HepG2 (cell line): Measurements from ENCODE around the gene RIPK3. TPM values are rescaled to one million over a fixed set of nuclear protein-coding genes. Genes with fewer than 3 reads are reported as not detected.

Experiments used
- DMTF1 ChIP-seq: sonication (generic); formaldehyde crosslinking; IDR thresholded peaks from 2 replicates; pipeline ENCODE4 v1.4.0; 2020; ENCODE audit warnings: mild to moderate bottlenecking, missing genetic modification reagents
- EED ChIP-seq: sonication (generic); formaldehyde crosslinking; IDR thresholded peaks from 2 replicates; pipeline ENCODE4 v1.5.0; 2020; ENCODE audit warnings: mild to moderate bottlenecking, missing genetic modification reagents
- ISL2 ChIP-seq: sonication (generic); formaldehyde crosslinking; IDR thresholded peaks from 2 replicates; pipeline ENCODE4 v1.5.0; 2020; ENCODE audit warnings: missing genetic modification reagents
- POLR2AphosphoS5 ChIP-seq: IDR thresholded peaks from 2 replicates; pipeline ENCODE4 v1.6.1; 2012; ENCODE audit warnings: low read depth, low read length
- RELA ChIP-seq: sonication (generic); formaldehyde crosslinking; IDR thresholded peaks from 2 replicates; pipeline ENCODE4 v1.4.0; 2020; ENCODE audit warnings: missing genetic modification reagents
- RFX3 ChIP-seq: IDR thresholded peaks from 2 replicates; pipeline ENCODE4 v1.6.1; 2016; ENCODE audit warnings: missing biosample characterization, missing genetic modification reagents
- THRA ChIP-seq: sonication (generic); formaldehyde crosslinking; IDR thresholded peaks from 2 replicates; pipeline ENCODE4 v1.4.0; 2020; ENCODE audit warnings: missing genetic modification reagents, borderline replicate concordance
- TMF1 ChIP-seq: sonication (generic); formaldehyde crosslinking; IDR thresholded peaks from 2 replicates; pipeline ENCODE4 v1.8.1; 2022; ENCODE audit warnings: low read depth, missing genetic modification reagents
- ZBTB21 ChIP-seq: sonication (generic); formaldehyde crosslinking; IDR thresholded peaks from 2 replicates; pipeline ENCODE4 v1.4.0; 2020; ENCODE audit warnings: missing genetic modification reagents
- ZFAT ChIP-seq: sonication (generic); formaldehyde crosslinking; conservative IDR thresholded peaks from 2 replicates; pipeline ENCODE4 v1.8.1; 2023; ENCODE audit warnings: missing genetic modification reagents, inconsistent platforms
- ZFY ChIP-seq: sonication (generic); formaldehyde crosslinking; IDR thresholded peaks from 2 replicates; pipeline ENCODE4 v1.4.0; 2020; ENCODE audit warnings: missing genetic modification reagents
- ZNF20 ChIP-seq: sonication (generic); formaldehyde crosslinking; IDR thresholded peaks from 2 replicates; pipeline ENCODE4 v1.4.0; 2020; ENCODE audit warnings: mild to moderate bottlenecking, moderate library complexity, missing genetic modification reagents
- ZNF251 ChIP-seq: sonication (generic); formaldehyde crosslinking; IDR thresholded peaks from 2 replicates; pipeline ENCODE4 v1.9.0; 2021; ENCODE audit warnings: mild to moderate bottlenecking, missing genetic modification reagents
- ZNF432 ChIP-seq: sonication (generic); formaldehyde crosslinking; IDR thresholded peaks from 2 replicates; pipeline ENCODE4 v1.5.0; 2020; ENCODE audit warnings: missing genetic modification reagents, mild to moderate bottlenecking, borderline replicate concordance
- ZNF646 ChIP-seq: sonication (generic); formaldehyde crosslinking; IDR thresholded peaks from 2 replicates; pipeline ENCODE4 v1.9.0; 2021; ENCODE audit warnings: mild to moderate bottlenecking, missing genetic modification reagents
- ZNF670 ChIP-seq: sonication (generic); formaldehyde crosslinking; IDR thresholded peaks from 2 replicates; pipeline ENCODE4 v1.8.0; 2022; ENCODE audit warnings: mild to moderate bottlenecking, missing genetic modification reagents, borderline replicate concordance
- polyA plus RNA-seq, 8 experiments: library from polyadenylated mRNA; depleted of rRNA in 3 of 8; stranded (reverse) in 7 of 8; unstranded in 1 of 8; fragments of >200 nt; fragmentation: Illumina TruSeq in 4 of 8; extraction: Trizol in 4 of 8; gene quantifications; 2 replicates each; pipeline versions ENCODE4 v1.2.1 to v1.2.3, GENCODE V29; 2011 to 2016; ENCODE audit warnings: low read depth in 4 of 8, missing spikeins in 1 of 8, mixed read lengths in 1 of 8; ENCODE audit not compliant: insufficient read depth in 1 of 8
- total RNA-seq, 5 experiments: library from RNA; depleted of rRNA; stranded (reverse); fragments of >200 nt; fragmentation: Illumina TruSeq; extraction: Trizol; gene quantifications; 2 replicates each; pipeline ENCODE4 v1.2.3, GENCODE V29; 2016; ENCODE audit warnings: low read depth in 1 of 5

The RIPK3 gene
- total and polyA plus RNA-seq, 2 of the 13 experiments (the other 11 are each of a cell fraction or from before 2014, with no cell fraction given): not detected

GRCh38 chr14:24315807-24316596, 23.8 kb downstream of the RIPK3 start (continued):
- TF ChIP-seq DMTF1 (CRISPR knock-in tag): 0 out of 2 replicates have a peak, but pooled peaks have one; percentile 92
- 0 out of 2 replicates have a peak, but pooled peaks have one; percentile 17 for TF ChIP-seq RFX3 (CRISPR knock-in tag)
- TF ChIP-seq RELA: peak; percentile 56; the same call in 1 of the 2 replicates
- peak; percentile 98 for TF ChIP-seq ZFY (CRISPR knock-in tag)
- TF ChIP-seq ZNF251 (CRISPR knock-in tag): peak; percentile 96
- peak; percentile 88; the same call in 1 of the 2 replicates for TF ChIP-seq ISL2 (CRISPR knock-in tag)
- peak; percentile 99 for TF ChIP-seq TMF1 (CRISPR knock-in tag)
- TF ChIP-seq ZBTB21 (CRISPR knock-in tag): peak; percentile 64; the same call in 1 of the 2 replicates
- TF ChIP-seq ZNF646 (CRISPR knock-in tag): no peak
- peak; percentile 38 for TF ChIP-seq POLR2AphosphoS5
- no peak; the same call in 1 of the 2 replicates for TF ChIP-seq ZNF20
- TF ChIP-seq ZNF670 (CRISPR knock-in tag): no peak
- peak; percentile 96 for TF ChIP-seq EED (CRISPR knock-in tag)
- peak; percentile 96 for TF ChIP-seq ZFAT
- TF ChIP-seq ZNF432 (CRISPR knock-in tag): peak; percentile 91; the same call in 1 of the 2 replicates
- peak; percentile 83 for TF ChIP-seq THRA (CRISPR knock-in tag)
